Measurements from ENCODE around the gene HIPK2.
"Not testable (repeated sequence)": the region's sequence is repeated elsewhere in the genome, so short reads cannot be mapped to it uniquely, and the experiment has no call there.

HIPK2 gene

DNA sequence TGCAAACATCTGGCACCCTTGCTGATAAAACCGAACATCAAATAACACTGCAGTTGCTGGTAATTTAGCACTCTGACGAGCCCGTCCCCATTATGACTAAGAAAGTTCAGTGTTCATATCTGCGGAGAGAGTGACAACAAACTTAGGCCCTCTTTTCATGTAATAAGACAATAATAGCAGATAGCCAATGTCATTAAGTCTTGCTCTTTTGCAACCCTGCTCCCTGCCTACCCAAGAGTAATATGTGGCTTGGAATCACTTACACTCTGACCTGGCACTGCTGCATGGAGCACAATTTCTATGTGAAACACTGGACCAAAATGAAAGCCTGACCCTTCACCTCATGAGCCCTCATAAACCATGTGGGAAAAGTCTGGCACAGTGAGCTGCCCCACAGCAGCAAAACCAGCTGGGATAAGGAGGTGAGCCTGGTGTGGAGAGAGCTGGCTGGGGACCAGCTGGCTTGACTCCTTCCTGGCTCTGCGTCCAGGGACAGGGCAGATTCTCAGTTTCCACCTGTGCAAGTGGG is 86.5 kb downstream of the HIPK2 start:
- no peak for DNase-seq

DNA sequence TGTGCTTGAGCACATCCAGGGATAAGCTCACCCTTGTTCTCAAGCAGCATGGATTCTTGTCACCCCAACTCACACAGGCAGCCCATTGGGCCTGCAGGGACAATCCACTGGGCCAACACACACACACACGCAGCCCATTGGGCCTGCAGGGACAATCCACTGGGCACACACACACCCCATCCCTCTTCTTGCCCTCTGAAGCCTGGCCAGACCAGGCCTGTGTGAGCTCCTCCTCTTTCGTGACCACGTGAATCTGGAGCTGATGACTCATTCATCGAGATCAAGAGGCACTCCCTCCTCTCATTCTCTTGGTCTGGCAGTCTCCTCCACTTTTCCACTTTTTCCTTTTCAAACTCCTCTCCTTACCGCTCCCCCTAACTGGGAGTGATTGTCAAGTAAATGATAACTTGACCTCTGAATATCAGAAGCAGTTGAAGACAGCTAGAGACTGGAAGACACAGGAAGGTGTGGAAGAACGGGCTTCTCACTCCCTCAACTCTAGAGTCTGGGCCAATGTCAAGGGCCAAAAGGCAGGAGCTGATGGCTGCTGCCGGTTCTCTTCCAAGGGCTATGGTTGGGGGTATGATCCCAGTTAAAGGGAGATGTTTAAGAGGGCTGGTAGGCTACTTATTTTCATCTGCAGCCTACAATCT is 89.7 kb downstream of the HIPK2 start:
- DNase-seq = no peak

DNA sequence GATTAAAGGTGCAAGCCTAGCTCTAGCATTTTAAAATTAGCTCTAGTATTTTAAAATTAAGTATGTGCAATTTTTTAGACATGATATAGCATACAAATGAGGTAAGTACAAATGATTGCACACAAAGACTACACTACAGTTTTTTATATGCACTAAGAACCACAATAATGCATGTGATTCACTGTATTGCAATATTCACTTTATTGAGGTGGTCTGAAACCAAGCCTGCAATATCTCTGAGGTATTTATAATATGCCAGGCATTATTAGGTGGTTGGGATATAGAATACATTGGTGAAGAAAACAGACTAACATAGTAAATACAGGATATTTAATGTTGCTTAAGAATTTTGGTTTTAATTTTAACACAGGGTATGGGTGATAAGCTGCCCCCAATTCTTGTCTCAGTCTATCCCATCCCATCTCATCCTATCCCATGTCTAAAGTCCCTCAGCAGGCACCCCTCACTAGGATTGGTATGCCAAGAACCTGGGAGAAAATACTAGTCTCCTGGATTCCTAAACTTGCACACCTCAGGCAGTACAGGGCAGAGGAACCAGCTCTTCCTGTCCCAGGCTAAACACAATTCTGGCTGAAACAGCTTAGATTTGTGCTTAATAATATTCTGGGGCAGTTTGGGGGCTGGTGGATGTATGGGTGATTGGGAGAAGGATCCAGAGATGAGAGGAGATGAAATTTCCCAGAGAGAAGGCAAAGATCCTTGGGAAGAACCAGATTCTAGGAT is 90.4 kb downstream of the HIPK2 start:
- DNase-seq = no peak

DNA sequence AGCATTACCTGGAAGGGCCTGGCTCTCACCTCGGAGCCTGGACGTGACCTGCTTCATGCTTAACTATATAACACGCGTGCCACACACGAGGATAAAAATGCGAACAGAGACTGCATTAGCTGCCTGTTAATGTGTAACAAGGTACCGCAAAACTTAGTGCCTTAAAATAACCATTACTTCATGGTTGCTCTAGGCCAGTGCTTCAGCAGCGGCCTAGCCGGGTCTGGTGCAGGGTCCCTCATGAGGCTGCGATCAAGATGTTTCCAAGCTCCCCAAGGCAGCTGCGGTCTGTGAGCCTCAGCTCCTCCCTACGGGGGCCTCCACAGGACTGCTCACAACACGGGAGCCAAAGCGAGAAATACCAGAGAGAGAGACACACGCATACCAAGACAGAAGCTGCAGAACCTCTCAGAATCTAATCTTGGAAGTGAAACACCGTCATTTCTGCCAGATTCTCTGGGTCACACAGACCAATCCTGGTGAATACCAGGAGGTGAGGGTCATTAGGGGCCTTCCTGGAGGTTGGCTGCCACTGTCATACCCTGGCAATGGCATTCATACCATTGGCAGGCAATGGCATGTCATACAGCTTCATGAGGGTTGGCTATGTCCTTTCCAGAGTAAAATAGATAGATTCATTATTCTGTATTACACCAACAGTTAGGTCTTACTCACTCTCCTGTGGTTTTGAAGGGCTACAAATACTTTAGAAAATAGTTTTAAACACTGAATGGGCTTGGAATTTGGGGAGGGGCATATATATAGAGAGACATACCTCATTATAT is 94.5 kb downstream of the HIPK2 start:
- no peak for DNase-seq

DNA sequence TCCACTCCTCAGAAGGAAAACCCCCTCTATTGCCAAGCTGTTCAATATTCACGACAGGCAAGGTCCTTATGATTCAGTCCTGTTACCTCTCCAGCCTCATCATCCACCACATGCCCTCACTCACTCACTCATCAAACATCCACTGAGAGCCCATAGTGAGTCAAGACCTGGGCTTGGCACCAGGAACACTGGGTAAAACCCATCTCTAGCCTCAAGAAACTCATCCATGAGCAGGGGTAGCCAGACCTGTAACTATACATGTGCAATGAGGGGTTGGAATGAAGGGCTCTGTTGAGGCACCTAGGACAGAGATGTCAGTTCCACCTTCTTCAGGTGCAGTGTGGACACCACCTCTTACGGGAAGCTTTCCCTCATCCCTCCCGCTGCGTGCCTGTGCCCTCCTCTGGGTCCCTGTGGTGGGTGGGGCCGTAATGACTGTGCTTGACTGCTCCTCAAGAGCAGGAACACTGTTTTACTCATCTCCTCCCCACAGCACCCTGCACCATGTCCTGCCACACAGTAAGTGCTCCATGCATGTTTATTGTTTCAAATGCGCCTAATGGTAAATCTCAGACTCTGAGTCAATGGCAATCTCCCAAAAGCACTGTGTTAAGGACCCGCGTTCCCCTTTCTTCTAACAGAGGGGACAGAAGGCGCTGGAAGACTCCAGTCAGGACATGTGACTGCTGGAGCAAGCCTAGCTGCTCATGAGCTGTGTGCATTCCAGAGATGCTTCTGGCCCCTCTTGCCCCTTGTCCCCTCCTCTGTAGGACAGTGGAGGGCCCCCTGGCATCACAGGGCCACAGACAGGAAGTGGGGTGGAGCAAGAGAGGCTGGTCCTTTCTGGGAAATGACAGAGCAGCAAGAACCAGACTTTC is 95.4 kb downstream of the HIPK2 start:
- DNase-seq = no peak

DNA sequence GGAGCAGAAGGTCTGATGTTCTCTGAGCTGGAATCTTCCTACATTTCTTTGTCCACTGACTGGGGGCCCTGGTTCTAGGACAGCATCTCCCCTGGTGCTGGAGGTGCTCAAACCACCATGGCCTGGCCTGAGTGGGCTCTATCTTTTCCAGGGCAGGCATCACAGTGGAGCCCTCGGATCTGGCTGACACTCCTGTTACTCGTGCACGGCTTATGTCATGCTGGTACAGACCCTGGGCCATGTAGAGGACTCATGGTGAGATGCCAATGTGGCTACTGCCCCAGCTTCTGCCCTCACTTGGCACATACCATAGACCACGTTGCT is 96.0 kb downstream of the HIPK2 start:
- DNase-seq = no peak

DNA sequence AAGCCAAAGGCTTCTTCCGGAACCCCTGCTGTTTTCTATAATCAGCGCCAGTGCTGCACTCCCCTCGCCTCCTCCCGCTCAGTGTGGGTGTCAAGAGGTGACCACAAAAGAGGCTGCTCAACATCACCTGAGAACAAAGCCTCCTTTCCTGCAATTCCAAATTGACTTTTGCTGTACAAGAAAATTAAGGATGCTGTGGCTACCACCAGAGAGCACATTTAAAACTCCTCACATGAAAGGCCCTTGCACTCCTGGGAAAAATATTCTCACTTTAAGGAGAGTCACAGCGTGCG is 96.4 kb downstream of the HIPK2 start:
- DNase-seq = peak; percentile 84

DNA sequence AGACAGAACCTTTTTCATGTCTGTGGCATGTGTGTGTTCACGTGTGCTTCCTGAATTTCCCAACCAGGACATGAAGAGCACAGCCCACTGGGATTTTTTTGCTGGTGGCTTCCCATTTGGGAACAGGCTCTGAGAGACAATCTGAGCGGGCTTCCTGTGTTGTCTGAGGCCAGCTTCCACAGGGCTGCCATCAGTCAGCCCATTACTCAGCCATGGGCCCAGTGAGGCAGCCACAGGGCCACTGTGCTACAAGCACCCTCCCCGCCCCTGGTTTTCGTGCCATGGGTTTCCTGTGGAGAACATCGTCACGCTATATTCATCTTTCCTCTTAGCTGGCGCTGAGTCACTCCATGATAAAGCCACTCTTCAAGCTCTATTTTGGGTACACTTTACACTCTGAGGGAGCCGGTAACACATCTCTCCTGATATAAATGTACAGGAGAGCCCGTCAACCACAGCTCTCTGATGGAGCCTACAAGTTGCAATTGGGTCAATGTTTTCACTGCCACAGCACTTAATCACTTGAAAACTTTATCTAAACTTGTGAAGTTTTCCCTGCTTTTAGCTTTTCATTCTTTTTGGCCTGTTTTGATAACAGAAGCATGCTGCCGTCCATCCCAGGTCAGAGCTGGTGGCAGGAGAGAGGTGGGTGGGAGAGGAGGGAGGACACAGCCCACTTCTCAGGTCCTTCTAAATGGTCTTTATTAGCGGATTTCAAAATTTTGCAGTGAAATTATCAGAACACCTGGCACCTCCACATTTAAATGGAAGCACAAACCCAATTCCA is 96.9 kb downstream of the HIPK2 start:
- peak; percentile 25 for DNase-seq

DNA sequence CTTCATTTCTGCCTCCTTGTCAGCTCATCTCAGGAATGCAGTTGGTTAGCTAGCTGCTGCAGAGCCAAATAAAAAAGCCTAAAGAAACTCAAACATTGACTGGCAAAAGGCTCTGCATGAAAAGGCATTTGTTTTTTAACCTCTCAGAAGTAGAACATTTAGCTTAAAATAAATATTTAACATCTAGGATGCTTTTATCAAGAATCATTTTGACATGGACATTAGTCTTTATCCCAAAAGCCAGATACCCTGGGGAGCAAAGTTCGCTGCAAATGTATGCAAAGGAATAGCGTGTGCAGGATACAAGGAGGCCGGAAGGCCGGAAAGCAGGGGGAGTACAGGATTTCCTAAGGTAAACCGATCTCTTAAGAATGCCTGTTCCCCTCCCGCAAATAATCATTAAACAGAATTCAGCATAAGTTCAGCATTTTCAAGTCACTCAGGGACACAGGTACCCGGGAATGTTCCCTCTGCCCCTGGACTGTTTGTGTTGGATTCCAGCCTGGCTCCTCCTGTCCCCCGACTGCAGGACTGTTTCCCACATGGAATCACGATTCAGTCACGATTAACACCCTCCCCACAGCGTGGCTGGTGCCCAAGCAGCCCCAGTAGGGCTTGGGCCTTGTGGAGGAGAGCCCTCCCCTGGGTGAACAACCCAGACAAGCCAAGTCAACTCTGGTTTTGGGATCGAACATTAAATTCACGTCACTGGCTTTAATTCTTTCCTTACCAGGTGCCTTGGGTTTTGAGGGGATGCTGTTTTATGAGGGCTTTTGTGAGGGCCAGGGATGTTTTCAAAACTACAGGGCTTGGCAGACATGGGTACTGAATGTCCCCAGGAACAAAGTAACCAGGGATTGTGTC is 97.8 kb downstream of the HIPK2 start:
- DNase-seq = no peak

DNA sequence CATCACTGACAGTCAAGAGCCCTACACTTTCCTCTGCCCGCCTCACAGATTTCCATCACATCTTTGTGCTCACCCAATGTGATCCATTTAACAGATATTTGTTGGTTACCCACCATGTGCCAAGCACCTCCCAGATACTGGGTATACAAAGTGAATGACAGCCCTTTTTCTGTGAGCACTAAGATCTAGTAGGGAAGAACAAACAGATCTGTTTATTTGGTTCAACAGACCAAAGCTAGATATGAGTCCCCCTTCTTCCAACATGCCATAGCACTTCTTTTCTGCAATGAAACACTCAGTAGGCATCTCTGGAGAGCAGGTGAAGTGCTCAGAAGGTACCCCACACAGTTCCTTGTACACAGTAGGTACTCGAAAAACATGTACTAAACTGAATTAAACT is 101.4 kb downstream of the HIPK2 start:
- DNase-seq = no peak

DNA sequence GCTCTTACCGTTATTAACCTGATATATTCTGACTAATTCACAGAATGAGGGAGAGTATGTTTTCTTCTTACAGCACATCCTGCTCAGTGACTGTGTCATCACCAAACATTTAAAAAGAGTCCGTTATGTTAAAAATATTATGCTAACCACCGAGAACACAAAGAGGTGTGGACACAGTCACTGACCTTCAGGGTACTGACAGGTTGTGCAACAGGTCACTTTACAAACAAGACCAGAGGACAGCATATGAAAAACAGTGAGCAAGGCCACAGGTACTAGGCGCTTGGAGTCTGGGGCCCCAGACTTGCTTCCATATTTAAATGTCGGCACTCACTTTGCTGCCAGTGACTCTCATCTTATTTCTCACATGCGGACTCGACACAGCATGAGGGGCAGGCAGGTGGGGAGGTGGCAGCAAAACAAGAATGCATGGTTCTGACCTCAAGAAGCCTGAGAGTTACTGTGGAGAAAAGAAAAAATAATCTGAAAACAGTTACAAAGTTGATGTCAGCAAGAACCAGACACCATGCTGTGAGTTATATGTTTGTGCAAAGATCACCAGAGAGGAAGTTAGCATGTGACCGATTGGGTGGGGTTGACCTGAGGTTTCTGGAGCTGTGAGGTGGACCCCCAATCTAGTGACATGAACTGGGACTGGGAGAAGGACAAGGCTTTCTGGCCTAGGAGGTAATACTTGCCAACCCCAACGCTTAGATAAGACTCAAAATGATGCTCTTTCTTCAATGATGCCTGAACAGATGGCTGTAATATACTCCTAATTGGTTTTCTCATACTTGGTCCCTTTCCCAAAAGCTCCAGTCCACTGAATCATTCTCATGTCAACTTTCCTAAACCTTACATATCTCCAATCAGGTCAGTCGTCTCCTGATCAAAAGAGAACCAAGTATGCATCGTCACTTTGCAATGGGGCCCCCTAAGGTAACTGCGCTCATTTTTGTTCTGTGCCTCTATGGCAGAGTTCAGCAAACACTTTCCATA is 102.4 kb downstream of the HIPK2 start:
- DNase-seq = no peak

DNA sequence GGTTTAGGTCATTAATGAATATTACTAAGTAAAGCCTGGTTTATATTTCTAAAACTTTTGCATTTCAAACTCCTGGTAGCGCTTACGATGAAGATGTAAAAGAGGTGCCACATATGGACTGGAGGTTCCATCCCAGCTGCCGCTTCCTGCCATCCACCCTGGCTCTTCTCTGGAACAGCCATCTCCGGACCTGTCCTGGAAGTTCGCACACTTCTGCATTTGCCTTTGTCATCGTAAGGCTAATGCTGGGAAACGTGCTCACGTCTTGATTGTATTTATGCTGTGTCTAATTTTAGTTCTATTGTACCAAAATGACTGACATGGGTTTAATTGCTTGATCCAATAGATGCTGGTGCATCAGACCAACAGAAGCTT is 103.1 kb downstream of the HIPK2 start:
- no peak for DNase-seq

DNA sequence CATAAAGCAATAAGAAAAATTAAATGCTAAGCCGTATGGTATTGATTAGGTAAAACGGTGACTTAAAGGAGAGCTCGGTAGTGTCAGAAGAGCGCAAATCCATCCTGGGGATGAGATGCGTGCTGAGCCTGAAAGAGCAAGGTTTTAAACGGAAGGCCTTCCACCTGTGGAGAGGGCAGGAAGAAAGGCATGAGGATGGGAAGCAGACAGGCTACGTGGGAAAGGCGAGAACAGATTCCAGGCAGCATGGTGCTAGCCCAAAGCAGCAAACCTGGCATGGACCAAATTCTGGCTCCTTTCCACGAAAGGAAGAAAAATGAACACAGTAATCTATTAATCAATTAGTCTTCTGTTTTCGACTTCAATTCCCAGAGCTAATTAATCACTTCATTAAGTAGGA is 103.5 kb downstream of the HIPK2 start:
- no peak for DNase-seq

DNA sequence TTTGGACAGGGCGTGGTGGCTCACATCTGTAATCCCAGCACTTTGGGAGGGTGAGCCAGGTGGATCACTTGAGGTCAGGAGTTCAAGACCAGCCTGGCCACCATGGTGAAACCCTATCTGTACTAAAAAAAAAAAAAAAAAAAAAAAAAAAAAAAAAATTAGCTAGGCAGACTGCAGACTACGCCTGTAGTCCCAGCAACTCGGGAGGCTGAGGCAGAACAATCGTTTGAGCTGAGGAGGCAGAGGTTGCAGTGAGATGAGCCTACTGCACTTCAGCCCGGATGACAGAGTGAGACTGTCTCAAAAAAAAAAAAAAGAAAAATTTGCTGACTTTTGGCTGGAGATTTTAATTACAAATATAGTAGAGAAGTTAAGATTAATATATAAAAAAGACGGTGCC is 104.0 kb downstream of the HIPK2 start:
- no peak for DNase-seq

DNA sequence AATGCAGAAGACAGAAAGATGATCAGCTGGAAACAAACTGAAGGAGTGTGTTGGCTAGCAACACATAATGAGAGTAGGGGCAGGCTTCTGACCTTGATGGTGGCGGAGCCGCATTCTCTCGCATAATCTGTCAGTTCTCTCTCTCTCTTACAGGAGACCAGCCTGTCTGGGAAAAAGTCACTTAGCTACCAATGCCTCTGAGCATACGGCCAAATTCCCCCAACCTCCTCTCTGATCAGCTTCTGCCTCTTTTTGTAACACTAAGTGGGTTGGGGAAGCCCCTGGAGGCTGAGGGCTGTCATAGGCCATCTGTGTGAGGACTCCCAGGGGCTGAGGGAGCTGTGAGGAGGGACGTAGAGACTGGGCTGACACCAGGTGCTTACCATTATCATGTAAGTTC is 104.6 kb downstream of the HIPK2 start:
- DNase-seq = no peak

DNA sequence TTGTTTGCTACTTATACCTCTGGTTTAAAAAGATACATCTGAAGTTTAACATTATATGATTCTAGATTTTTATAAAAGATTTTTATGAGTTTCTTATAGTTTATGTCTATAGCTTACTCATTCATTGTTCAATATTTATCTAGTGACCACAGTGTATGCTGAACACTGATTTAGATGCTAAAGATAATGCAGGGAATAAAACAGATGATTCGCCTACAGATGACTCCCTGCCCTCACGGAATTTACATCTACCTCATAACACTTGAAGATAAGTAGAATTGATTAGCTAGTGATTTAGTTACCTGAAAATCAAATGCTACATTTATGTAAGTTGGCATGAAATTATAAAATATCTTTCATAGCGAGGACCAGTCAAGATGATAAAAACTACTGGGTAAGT is 105.8 kb downstream of the HIPK2 start:
- no peak for DNase-seq

DNA sequence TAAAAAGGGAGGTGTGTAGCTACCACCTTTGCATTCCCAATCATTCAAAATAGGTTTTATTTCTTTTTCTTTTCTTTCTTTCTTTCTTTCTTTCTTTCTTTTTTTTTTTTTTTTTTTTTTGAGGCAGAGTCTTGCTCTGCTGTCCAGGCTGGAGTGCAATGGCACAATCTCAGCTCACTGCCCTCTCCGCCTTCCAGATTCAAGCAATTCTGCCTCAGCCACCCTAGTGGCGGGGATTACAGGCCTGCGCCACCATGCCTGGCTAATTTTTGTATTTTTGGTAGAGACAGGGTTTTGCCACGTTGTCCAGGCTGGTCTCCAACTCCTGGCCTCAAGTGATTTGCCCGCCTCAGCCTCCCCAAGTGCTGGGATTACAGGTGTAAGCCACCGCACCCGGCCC is 107.1 kb downstream of the HIPK2 start:
- not testable (repeated sequence) for DNase-seq

DNA sequence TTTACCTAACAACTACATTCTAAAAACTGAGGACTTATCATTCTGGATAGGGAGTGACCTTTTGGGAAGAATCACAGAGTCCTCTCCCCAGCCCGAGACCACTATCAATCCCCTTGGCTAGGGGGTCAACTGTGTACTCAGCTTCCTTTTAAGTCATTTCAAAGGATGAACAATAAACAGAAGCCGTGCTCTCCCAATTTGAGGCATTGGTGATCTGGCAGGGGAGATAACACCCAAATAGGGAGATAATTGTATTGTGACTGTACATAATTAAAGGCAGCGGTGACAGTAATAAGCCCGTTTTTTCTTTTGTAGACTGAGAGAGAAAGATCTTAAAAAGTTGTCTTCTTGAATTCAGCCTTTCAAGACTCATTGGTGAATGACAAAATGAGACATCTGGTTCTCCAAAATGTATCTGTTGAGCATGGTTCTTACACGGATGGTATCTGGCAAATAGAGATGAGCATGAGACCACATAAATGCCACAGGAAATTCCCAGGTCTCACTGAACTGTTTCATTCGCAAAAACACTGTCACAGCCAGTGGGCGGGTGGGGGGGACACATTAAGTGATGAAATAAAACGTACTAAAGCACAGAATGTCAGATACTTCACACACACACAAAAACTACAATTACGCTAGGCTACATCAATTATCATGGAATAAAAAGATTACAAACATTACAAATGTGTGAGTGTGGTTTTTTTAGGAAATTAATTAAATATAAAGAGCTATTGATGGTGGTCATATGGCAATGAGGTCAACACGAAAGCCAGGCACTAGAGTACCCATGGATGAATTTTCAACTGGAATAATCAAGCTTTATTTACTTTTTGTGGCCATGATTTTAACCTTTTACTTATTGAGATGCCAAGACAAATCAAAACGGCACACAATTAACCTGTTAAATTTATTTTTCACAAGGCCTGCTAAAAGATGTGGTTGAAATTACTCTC is 108.4 kb downstream of the HIPK2 start:
- peak; percentile 10 for DNase-seq

DNA sequence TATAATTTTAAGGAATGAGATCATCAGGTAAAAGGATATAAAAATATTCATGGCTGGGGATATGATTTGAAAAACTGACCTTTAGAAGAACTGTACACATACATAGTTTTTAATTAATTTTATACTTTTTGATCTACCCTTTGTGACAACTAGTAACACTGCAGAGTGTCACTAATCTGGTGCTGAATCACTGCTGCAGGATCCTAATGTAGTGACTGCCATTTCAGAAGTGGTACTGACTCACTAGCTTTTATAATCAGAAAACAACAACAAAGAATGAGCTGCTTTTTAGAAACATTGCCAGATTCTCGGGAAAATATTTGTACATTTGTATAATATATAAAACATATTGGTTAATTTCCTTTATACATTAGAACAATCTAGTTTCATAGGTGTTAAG is 110.4 kb downstream of the HIPK2 start:
- no peak for DNase-seq

Data from NCI-H146 (cell line).